ENCODE measurements around the gene SMIM14.
"Not testable (repeated sequence)": the region's sequence is repeated elsewhere in the genome, so short reads cannot be mapped to it uniquely, and the experiment has no call there.

Gene SMIM14

GRCh38 chr4:39642885-39643552 lies 4.4 kb upstream of the SMIM14 start:
- no peak for DNase-seq

GRCh38 chr4:39641451-39641850 lies 2.8 kb upstream of the SMIM14 start:
- no peak for DNase-seq

GRCh38 chr4:39637586-39638353 lies 895 bp downstream of the SMIM14 start:
- peak; percentile 26 for DNase-seq

- DNase-seq = no peak
Measured at GRCh38 chr4:39637221-39637585, 1.5 kb downstream of the SMIM14 start.

- no peak for DNase-seq
Measured at GRCh38 chr4:39636531-39637184, 2.0 kb downstream of the SMIM14 start.

- no peak for DNase-seq
Measured at GRCh38 chr4:39635023-39635422, 3.6 kb downstream of the SMIM14 start.

GRCh38 chr4:39631700-39632079 lies 7.0 kb downstream of the SMIM14 start:
- no peak for DNase-seq

GRCh38 chr4:39627413-39627812 lies 11.3 kb downstream of the SMIM14 start:
- DNase-seq = no peak

GRCh38 chr4:39626913-39627312 lies 11.8 kb downstream of the SMIM14 start:
- DNase-seq = no peak

- no peak for DNase-seq
Measured at GRCh38 chr4:39626261-39626660, 12.4 kb downstream of the SMIM14 start.

- DNase-seq = no peak
Measured at GRCh38 chr4:39621582-39621981, 17.1 kb downstream of the SMIM14 start.

GRCh38 chr4:39620551-39621313 lies 17.9 kb downstream of the SMIM14 start:
- no peak for DNase-seq

- no peak for DNase-seq
Measured at GRCh38 chr4:39617534-39617933, 21.1 kb downstream of the SMIM14 start.

- DNase-seq = no peak
Measured at GRCh38 chr4:39616651-39617050, 22.0 kb downstream of the SMIM14 start.

- not testable (repeated sequence) for DNase-seq
Measured at GRCh38 chr4:39616112-39616511, 22.6 kb downstream of the SMIM14 start.

GRCh38 chr4:39614487-39615162 lies 24.0 kb downstream of the SMIM14 start:
- DNase-seq = no peak

GRCh38 chr4:39613093-39613656 lies 25.5 kb downstream of the SMIM14 start:
- DNase-seq = no peak

GRCh38 chr4:39609454-39609931 lies 29.2 kb downstream of the SMIM14 start:
- DNase-seq = no peak

GRCh38 chr4:39608451-39608850 lies 30.2 kb downstream of the SMIM14 start:
- no peak for DNase-seq

GRCh38 chr4:39606747-39607146 lies 31.9 kb downstream of the SMIM14 start:
- DNase-seq = no peak

GRCh38 chr4:39597695-39598381 lies 40.8 kb downstream of the SMIM14 start:
- no peak for DNase-seq

- no peak for DNase-seq
Measured at GRCh38 chr4:39596971-39597370, 41.7 kb downstream of the SMIM14 start.
